ENCODE results near the gene DCUN1D3. TPM values are rescaled to one million over a fixed set of nuclear protein-coding genes. Genes with fewer than 3 reads are reported as not detected.

DCUN1D3 gene
- total RNA-seq, 2 donors from 2014 or later: 7.5 to 14.5 TPM

GRCh38 chr16:20928774-20929411 lies 28.7 kb upstream of the DCUN1D3 start:
- no peaks in the 10 kb centered on the region for H3K9me3 ChIP-seq
- ATAC-seq (no peak), DNase-seq (no peak)
- H3K4me3 ChIP-seq: no peak overlapping the region
- intact Hi-C loops (cut with DNase I): no loop called here
- H3K27me3 ChIP-seq: no peaks in the 10 kb centered on the region
- TF ChIP-seq CTCF (IDR thresholded peaks at IDR 0.05) (no peak), POLR2A (IDR thresholded peaks at IDR 0.05) (no peak)
- H3K27ac ChIP-seq: no peak overlapping the region
- WGBS, 2 donors: 91 to 94% methylated on average over 5 of the region's 5 CpGs
- H3K36me3 ChIP-seq (replicated peaks in 1 of 2; ENCODE audit: insufficient read depth in 1 of 2, low read depth in 2 of 2): peaks cover 0 to 2% of the 10 kb centered on the region in 2 donors
- H3K4me1 ChIP-seq: no peaks in the 10 kb centered on the region

GRCh38 chr16:20925751-20926150 lies 25.6 kb upstream of the DCUN1D3 start:
- H3K36me3 ChIP-seq (replicated peaks in 1 of 2; ENCODE audit: insufficient read depth in 1 of 2, low read depth in 2 of 2): peaks cover 0 to 2% of the 10 kb centered on the region in 2 donors
- no peaks in the 10 kb centered on the region for H3K9me3 ChIP-seq
- H3K4me3 ChIP-seq: no peak overlapping the region
- intact Hi-C loops (cut with DNase I): no loop called here
- WGBS, 2 donors: 88 to 91% methylated on average over 1 of the region's 1 CpG
- no peak overlapping the region for H3K27ac ChIP-seq
- H3K4me1 ChIP-seq: no peaks in the 10 kb centered on the region
- no peaks in the 10 kb centered on the region for H3K27me3 ChIP-seq
- TF ChIP-seq POLR2A (IDR thresholded peaks at IDR 0.05): no peak
- TF ChIP-seq CTCF (IDR thresholded peaks at IDR 0.05): no peak
- DNase-seq (no peak), ATAC-seq (no peak)

GRCh38 chr16:20923876-20924275 lies 23.7 kb upstream of the DCUN1D3 start:
- Histone ChIP-seq H3K36me3 (replicated peaks in 1 of 2; ENCODE audit: insufficient read depth in 1 of 2, low read depth in 2 of 2) (peaks cover 0 to 2% of the 10 kb centered on the region in 2 donors), H3K4me1 (no peaks in the 10 kb centered on the region), H3K9me3 (no peaks in the 10 kb centered on the region), H3K27me3 (no peaks in the 10 kb centered on the region), H3K27ac (no peak overlapping the region), H3K4me3 (no peak overlapping the region)
- intact Hi-C loops (cut with DNase I): no loop called here
- 97% methylated on average over 3 of the region's 3 CpGs for WGBS, 2 donors
- DNase-seq: no peak
- no peak for ATAC-seq
- no peak for TF ChIP-seq POLR2A (IDR thresholded peaks at IDR 0.05)
- no peak for TF ChIP-seq CTCF (IDR thresholded peaks at IDR 0.05)

GRCh38 chr16:20920799-20921198 lies 20.6 kb upstream of the DCUN1D3 start:
- H3K4me3 ChIP-seq: no peak overlapping the region
- no peaks in the 10 kb centered on the region for H3K27me3 ChIP-seq
- peaks cover 0 to 2% of the 10 kb centered on the region in 2 donors for H3K36me3 ChIP-seq (replicated peaks in 1 of 2; ENCODE audit: insufficient read depth in 1 of 2, low read depth in 2 of 2)
- no peak for DNase-seq
- no peaks in the 10 kb centered on the region for H3K4me1 ChIP-seq
- intact Hi-C loops (cut with DNase I): no loop called here
- TF ChIP-seq CTCF (IDR thresholded peaks at IDR 0.05) (no peak), POLR2A (IDR thresholded peaks at IDR 0.05) (no peak)
- no peak for ATAC-seq
- no peak overlapping the region for H3K27ac ChIP-seq
- WGBS, 2 donors: 96 to 100% methylated on average over 2 of the region's 2 CpGs
- no peaks in the 10 kb centered on the region for H3K9me3 ChIP-seq

- ATAC-seq (no peak), DNase-seq (no peak)
- Histone ChIP-seq H3K4me3 (no peak overlapping the region), H3K27ac (no peak overlapping the region), H3K27me3 (no peaks in the 10 kb centered on the region), H3K36me3 (replicated peaks in 1 of 2; ENCODE audit: insufficient read depth in 1 of 2, low read depth in 2 of 2) (no peaks in the 10 kb centered on the region), H3K4me1 (no peaks in the 10 kb centered on the region), H3K9me3 (no peaks in the 10 kb centered on the region)
- WGBS, 2 donors: 91 to 94% methylated on average over 5 of the region's 5 CpGs
- TF ChIP-seq CTCF (IDR thresholded peaks at IDR 0.05): no peak
- TF ChIP-seq POLR2A (IDR thresholded peaks at IDR 0.05): no peak
- intact Hi-C loops (cut with DNase I): no loop called here
Measured at GRCh38 chr16:20920091-20920490, 19.9 kb upstream of the DCUN1D3 start.

All from body of pancreas (tissue), 4 donors.